HG03039 (cell line): ENCODE data around the gene JPT2.
"Not testable (repeated sequence)": the region's sequence is repeated elsewhere in the genome, so short reads cannot be mapped to it uniquely, and the experiment has no call there.

Source experiments
- ATAC-seq: cut with Tn5 transposase; IDR thresholded peaks from one replicate; pipeline ENCODE4 v1.9.1; 2021; ENCODE audit warnings: mild to moderate bottlenecking, moderate library complexity; ENCODE audit not compliant: unreplicated experiment

JPT2 gene

GRCh38 chr16:1673424-1674151, 4.5 kb upstream of the JPT2 start:
- no peak for ATAC-seq

- no peak for ATAC-seq
These were observed 3.8 kb upstream of the JPT2 start for GRCh38 chr16:1674306-1674705.

DNA sequence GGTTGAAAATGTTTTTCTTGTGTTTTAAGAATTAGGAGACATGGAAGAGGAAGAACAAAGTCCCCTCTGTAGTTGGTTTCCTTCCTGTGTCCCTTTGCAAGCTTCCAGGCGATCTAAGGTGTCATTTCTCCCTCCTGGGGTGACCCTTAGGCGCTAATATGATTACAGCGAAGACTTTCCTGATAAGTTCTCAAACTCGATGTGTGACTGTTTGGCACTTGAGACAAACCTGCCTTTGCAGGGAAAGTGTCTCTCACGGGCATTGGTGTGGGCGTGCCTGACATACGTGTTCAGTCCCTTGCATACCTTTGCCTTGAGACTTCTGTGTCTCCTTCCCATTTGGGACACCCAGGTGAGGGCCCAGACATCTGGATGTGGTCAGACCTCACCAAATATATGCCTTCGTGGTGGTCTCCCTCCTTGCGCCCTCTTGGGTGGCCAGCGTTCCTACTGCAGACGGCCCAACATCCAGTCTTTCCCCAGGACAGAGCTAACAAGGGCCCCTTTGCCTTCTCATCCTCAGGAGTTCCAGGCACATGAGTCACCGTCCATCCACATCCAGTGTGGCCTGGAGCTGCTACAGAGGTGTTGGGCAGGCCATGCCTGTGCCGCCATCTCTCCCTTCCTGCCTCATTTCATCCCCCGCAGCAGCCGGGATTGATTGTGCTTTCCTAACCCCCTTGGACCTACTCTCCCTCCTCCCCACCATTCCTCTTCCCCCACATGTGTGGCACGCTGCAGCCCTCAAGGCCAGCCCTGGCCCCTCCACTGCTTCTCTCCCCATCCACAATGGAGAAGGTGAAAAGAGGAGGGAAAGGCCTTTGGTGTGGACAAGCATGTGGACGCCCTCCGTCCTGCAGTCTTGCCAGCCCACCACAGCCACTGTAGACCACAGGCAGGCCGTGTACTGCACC, 3.1 kb upstream of the JPT2 start:
- no peak for ATAC-seq

DNA sequence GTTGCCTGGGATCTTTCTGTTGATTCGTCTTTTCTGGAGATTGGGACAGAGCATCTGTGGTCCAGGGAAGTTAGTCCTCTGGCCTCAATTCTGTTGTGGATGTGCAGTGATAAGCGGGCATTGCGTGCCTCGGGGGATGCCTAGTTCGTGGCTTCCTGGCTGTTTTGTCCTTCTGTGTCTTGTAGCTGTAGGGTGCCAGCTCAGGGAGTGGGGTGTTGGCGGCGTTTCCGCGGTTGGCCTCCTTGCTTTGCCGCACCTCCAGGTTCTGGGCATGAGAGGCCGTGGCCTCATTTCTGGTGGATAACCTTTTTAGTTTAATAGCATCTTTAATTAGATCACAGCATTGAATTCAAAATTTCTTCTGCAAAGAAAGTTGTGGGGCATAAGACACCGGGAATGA, 1.4 kb upstream of the JPT2 start:
- ATAC-seq: no peak

- no peak for ATAC-seq
These were observed 740 bp upstream of the JPT2 start for GRCh38 chr16:1677339-1677738.

DNA sequence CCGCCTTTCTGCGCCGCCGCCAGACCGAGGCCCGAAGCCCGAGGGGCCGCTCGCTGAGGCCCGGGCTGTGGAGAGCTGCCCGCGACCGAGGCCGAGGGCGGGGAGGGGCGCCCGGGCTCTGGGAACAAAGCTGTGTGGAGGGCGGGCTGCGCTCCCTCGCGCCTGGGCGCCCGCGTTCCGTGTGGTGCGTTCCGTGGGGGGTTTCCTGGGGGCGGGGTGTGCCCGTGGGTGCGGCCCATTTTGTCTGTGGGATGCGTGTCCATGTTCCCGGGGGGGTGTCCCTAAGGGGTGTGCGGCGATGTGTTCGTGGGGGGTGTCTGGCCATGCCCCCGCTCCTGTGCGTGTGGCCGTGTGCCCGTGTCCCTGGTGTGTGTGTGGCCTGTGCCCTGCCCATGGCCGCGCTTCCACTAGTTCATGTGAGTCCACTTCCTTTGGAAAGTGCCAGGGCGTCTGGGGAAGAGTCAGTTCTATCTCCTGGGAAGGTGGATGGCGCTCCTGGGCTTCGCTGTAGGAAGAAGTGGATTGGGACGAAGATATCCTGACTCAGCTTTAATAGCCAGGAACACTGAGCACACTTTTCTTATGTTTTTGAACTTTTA, 520 bp downstream of the JPT2 start:
- ATAC-seq: no peak

DNA sequence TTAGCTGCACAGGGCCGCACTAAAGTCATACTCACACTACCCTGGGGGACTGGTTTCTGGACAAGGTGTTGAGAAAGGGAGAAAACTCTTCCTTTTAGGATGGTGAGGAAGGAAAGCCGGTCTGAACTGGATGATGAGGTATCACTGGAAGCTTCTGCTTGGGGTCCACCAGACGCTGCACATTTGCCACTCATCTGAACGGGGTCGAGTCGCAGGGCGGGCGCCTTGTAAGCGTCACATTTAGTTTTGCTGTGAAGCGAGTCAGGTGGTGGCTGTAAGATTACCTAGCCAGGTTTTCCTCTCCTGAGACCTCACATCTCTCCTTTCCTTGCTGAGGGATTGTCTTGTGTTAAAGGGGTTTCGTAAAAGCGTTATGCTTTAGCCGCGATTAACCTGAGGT, 2.3 kb downstream of the JPT2 start:
- no peak for ATAC-seq

DNA sequence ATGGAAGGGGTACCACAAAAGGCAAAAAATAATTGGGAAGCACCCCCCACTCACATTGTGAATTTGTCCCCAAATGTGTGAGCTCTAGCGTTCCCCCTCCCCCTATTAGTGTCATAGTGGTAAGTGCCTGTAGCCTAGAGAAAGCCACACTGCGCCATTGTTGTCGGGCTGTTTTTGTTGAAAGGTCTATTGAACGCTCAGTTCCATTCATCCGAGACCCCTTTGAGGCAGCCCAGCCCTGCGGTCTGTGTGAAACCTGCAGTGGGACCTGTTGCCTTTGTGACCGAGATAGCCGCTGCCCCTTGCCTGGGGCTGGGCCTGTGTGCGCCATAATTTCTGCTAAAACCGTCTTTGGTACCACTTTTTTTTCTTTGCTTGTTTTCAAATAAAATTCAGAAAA, 3.0 kb downstream of the JPT2 start:
- ATAC-seq: no peak

DNA sequence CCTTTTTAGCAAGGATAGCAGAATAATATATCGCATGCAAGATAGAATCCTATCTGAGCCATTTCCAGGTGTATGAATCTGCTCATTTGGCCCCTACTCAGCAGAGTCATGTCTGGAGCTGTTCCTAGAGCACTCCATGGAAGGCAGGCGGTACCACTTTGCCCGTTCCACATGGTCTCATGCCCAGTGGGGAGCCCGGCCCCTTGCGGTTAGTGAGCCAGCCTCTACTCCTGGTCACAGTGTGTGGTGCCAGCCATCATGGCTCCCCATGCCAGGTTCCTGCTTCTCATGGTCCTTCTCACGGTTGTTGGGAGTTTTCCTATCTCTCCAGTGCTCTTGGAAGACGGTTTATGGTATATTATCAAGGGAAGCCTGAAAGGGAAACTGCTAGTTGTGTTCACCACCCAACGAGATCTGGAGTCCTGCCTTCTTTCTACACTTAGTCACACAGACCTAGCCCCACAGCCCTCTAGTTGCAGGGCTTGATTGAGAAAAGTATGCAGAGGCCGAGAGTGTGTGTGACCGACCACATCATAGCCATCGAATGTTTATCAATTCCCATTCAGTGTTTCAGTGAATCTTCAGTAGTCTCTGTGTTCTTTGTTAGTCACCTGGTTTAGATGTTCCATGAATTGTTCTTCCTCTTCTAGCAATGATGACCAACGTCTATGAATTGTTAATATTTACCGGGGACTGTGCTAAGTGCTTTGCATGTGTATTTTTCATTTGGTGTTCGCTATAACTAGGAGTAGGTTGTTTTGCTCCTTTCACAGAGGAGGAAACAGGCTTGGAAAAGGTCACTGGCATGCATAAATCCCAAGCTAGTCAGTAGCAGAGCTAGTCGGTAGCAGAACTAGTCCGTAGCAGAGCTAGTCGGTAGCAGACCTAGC, 9.6 kb downstream of the JPT2 start:
- no peak for ATAC-seq

DNA sequence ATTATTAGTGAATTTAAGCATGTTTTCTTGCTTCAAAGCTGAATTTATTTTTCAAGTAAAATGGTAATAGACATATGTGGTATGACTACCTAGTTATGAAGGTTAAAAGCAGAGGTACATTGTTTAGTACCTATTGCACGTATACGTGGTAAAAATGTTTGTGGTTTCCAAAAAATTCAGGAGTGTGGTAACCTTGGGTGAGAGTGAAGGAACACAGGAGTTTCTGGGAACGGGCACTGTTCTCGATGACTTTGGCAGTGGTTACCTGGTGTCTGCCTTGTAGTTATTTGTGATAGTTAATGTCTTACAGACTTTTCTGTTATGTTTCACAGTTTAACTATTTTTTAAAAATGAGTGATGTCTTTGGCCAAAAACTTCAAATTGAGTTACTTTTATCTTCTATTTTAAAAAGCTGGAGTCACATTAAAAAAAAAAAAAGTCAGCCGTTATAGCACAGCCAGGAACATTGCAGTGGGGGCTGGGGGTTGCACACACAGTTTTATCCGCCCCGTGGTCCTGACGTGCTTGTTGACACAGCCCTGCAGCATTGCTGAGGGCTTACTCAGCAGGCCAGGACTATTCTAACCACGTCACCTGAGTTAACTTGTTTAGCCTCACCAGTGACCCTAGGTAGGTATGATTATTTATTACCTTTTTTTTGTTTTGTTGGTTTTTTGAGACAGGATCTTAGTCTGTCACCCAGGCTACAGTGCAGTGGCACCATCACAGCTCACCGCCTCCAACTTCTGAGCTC, 10.9 kb downstream of the JPT2 start:
- ATAC-seq: no peak

- no peak for ATAC-seq
These were observed 11.8 kb downstream of the JPT2 start for GRCh38 chr16:1689853-1690252.

DNA sequence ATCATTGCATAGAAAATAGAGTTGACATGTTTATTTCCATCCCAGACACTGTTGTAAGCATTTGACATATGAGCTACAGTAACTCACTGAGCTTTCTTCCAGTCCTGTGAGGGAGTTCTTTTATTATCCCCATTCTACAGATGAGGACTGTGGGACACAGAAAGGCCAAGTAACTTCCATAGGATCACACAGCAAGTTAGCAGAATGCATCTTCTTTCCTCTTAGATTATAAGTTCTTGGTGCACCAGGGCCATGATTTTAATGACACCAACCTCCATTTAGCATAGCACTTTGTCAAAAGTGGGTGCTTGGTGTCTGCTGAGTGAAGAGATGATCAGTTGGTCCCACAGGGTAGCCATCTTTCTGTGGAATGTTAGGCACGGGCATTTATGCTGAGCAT, 12.7 kb downstream of the JPT2 start:
- no peak for ATAC-seq

GRCh38 chr16:1691276-1691675, 13.2 kb downstream of the JPT2 start:
- no peak for ATAC-seq

DNA sequence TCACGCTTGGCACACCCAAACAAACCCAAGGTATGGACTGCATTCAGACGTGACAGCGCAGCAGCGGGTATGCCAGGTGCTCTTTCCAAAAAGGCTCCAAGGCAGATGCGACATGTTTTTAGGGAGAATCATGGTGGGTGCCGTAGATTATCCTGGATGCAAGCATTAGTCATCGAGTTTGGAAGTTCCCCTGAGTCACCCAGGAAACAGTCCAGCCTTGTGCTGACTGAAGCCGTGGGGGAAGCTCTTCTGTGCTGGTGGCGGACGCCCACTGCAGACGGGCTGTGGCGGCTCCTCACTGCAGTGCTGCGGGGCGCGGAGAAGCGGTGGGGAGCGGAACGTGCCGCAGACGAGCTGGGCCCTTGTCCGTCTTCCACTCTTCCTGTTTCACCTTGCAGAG, 13.9 kb downstream of the JPT2 start:
- no peak for ATAC-seq

DNA sequence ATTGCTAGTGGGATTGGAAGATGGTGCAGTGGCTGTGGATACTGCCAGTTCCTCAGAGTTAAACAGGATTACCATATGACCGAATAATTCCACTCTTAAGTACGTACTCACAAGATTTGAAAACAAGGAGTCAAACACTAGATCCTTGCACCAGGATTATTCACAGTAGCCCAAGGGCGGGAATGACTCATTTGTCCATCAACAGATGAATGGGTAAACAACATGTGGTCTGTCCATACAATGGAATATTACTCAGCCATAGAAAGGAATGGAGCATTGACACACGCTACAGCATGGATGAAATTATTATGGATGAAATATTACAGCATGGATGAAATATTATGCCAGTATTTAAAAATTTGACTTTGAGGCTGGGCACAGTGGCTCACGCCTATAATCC, 18.8 kb downstream of the JPT2 start:
- no peak for ATAC-seq

GRCh38 chr16:1698680-1699079, 20.6 kb downstream of the JPT2 start:
- no peak for ATAC-seq

GRCh38 chr16:1700246-1700645, 22.2 kb downstream of the JPT2 start:
- ATAC-seq: no peak

DNA sequence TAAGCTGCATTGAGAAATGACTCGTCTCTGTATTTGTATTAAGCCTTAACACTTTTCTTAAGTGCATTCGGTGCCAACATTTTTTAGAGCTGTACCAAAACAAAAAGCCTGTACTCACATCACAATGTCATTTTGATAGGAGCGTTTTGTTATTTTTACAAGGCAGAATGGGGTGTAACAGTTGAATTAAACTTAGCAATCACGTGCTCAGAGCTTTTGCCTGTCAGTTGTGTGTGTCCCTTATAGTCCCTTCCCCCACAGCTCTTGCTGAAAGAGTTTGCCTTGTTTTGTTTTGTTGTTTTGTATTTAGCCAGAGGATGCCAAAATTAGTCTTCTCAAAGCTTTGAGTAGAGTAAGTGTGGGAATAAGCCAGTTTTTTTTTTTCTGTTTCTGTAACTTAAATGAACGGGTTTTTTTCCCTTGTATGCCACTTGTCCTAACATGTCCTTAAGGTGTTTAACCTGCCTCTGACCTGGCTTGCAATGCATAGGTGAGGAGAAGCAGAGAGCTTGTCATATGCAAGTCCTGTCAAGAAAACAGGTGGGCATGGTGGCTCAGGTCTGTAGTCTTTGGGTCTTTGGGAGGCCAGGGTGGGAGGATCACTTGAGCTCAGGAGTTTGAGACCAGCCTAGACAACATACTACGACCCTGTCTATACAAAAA, 23.3 kb downstream of the JPT2 start:
- ATAC-seq: no peak

GRCh38 chr16:1705324-1705687, 27.2 kb downstream of the JPT2 start:
- not testable (repeated sequence) for ATAC-seq
